Uterus (tissue), 2 donors: Measurements from ENCODE around the gene MRAP.

ENCODE experiments used
- CTCF ChIP-seq, 4 experiments: fragments of 200-600 bp in 2 of 4; fragments of 450-650 bp in 2 of 4; sonication (generic) in 2 of 4; IDR thresholded peaks; one replicate each; pipeline ENCODE4 v1.5.1; 2016 to 2019; ENCODE audit warnings: antibody characterized with exemption in 4 of 4, mild to moderate bottlenecking in 2 of 4, moderate library complexity in 1 of 4
- POLR2A ChIP-seq, 2 donors: fragments of 450-650 bp; IDR thresholded peaks; one replicate each; pipeline ENCODE4 v1.6.1; 2016; ENCODE audit warnings: antibody characterized with exemption in 2 of 2, mild to moderate bottlenecking in 1 of 2, moderate library complexity in 1 of 2

- TF ChIP-seq CTCF (IDR thresholded peaks at IDR 0.05) (no peak), POLR2A (IDR thresholded peaks at IDR 0.05) (no peak)
Measured at GRCh38 chr21:32297449-32297848, 1.2 kb upstream of the MRAP start.
